Measurements from ENCODE around the gene LARP1.

LARP1 gene

DNA sequence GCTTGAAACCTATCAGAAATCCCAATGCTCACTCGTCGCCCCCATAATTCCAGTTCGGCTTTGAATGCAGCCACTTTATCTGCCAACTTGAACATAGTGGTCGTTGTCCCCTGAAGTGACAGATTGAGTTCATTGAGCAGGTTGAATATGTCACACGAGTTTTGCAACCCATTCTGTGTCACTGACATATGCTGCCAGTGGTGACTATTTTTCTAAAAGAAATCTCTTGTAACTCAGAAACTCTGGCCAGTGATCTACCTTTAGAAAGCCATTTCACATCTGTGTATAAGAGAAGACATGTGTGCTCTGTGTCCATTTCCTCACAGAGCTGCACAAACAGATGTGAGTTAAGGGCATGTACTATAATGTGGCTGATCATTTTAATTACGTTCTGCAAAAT is 47.0 kb upstream of the LARP1 start:
- TF ChIP-seq, protein P1, sequence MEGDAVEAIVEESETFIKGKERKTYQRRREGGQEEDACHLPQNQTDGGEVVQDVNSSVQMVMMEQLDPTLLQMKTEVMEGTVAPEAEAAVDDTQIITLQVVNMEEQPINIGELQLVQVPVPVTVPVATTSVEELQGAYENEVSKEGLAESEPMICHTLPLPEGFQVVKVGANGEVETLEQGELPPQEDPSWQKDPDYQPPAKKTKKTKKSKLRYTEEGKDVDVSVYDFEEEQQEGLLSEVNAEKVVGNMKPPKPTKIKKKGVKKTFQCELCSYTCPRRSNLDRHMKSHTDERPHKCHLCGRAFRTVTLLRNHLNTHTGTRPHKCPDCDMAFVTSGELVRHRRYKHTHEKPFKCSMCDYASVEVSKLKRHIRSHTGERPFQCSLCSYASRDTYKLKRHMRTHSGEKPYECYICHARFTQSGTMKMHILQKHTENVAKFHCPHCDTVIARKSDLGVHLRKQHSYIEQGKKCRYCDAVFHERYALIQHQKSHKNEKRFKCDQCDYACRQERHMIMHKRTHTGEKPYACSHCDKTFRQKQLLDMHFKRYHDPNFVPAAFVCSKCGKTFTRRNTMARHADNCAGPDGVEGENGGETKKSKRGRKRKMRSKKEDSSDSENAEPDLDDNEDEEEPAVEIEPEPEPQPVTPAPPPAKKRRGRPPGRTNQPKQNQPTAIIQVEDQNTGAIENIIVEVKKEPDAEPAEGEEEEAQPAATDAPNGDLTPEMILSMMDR (IDR thresholded peaks at IDR 0.05; ENCODE audit: low read depth, low read length, poor library complexity, severe bottlenecking): no peak
- TF ChIP-seq EZH2phosphoT487 (IDR thresholded peaks at IDR 0.05; ENCODE audit: borderline replicate concordance, low read length): no peak
- H3K27me3 ChIP-seq (ENCODE audit: control insufficient read depth, low read length): peaks cover 1% of the 10 kb centered on the region; the same call in 1 of the 2 replicates
- no peak overlapping the region for H3K4me2 ChIP-seq (ENCODE audit: low read length)
- no peak overlapping the region for H3K4me3 ChIP-seq (ENCODE audit: low read length)
- H3K27ac ChIP-seq (ENCODE audit: low read depth, low read length): no peak overlapping the region
- no peaks in the 10 kb centered on the region for H4K20me1 ChIP-seq (ENCODE audit: control insufficient read depth, insufficient read depth, low read depth, low read length)
- no peaks in the 10 kb centered on the region for H3K4me1 ChIP-seq (ENCODE audit: control insufficient read depth, low read length)
- H3K36me3 ChIP-seq (ENCODE audit: control insufficient read depth, low read length): no peaks in the 10 kb centered on the region
- no peaks in the 10 kb centered on the region for H3K9me2 ChIP-seq (replicated peaks; ENCODE audit: control insufficient read depth, low read length)
- H3F3A ChIP-seq (ENCODE audit: control insufficient read depth, insufficient read depth): no peaks in the 10 kb centered on the region
- no peaks in the 10 kb centered on the region for H3K79me2 ChIP-seq (ENCODE audit: control insufficient read depth, low read length)
- no peaks in the 10 kb centered on the region for H3K9me3 ChIP-seq (ENCODE audit: control insufficient read depth, insufficient read depth, low read length)

DNA sequence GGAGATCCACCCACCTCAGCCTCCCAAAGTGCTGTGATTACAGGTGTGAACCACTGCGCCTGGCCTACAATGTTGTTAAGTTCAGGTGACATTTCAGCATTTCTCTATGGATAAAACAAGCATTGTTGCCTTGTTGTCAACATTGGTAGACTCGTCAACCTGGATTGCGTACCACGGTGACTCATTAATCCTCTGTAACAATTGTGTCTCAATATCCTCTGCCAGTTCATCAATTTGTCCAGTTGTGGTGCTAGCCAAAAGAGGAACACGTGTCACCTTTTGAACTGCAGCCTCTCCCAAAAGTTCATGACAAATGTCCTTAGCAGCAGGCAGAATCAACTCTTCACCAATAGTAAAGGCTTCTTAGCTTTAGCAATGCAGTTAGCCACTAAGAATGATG is 46.3 kb upstream of the LARP1 start:
- Histone ChIP-seq H3K4me3 (ENCODE audit: low read length) (no peak overlapping the region), H3K9me3 (ENCODE audit: control insufficient read depth, insufficient read depth, low read length) (no peaks in the 10 kb centered on the region), H3K4me2 (ENCODE audit: low read length) (no peak overlapping the region), H3K9me2 (replicated peaks; ENCODE audit: control insufficient read depth, low read length) (no peaks in the 10 kb centered on the region), H3F3A (ENCODE audit: control insufficient read depth, insufficient read depth) (no peaks in the 10 kb centered on the region), H4K20me1 (ENCODE audit: control insufficient read depth, insufficient read depth, low read depth, low read length) (no peaks in the 10 kb centered on the region), H3K27ac (ENCODE audit: low read depth, low read length) (no peak overlapping the region), H3K27me3 (ENCODE audit: control insufficient read depth, low read length) (peaks cover 5% of the 10 kb centered on the region; the same call in 1 of the 2 replicates), H3K79me2 (ENCODE audit: control insufficient read depth, low read length) (no peaks in the 10 kb centered on the region), H3K4me1 (ENCODE audit: control insufficient read depth, low read length) (no peaks in the 10 kb centered on the region), H3K36me3 (ENCODE audit: control insufficient read depth, low read length) (no peaks in the 10 kb centered on the region)
- no peak for TF ChIP-seq EZH2phosphoT487 (IDR thresholded peaks at IDR 0.05; ENCODE audit: borderline replicate concordance, low read length)
- TF ChIP-seq, protein P1 (IDR thresholded peaks at IDR 0.05; ENCODE audit: low read depth, low read length, poor library complexity, severe bottlenecking): no peak

DNA sequence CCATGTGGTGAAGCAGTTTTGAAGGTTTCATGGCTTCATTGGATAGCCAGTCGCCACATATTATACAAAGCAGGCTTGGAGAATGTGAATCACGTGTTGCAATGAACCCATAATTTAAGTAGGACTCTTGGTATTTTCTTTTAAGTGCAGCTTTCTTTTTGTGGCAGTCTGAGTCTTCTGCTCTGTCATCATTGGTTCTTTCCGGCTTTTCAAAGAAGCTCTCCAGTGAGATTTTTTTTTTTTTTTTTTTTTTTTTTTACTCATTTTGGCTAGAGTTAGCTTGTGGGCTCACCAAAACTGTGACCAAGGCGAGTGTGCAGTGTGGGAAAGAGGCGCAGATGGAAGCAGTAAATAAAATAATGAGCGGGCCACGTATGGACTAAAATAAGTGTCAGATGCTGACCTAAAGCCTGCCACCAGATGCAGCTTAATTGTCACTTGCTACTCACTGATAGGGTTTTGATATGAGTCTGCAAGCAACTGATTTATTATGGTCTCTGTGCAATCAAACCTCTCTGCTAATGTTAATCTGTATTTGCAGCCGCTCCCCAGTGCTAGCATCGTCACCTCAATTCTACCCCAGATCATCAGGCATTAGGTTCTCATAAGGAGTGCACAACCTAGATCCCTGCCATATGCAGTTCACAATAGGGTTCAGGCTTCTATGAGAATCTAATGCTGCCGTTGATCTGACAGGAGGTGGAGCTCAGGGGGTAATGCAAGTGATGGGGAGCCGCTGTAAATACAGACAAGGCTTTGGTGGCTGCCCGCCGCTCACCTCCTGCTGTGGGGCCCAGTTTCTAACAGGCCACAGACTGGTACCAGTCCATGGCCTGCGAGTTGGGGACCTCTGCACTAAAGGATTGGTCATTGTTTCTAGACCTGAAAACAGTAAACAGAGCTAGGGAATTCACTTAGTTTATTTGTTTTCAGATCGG is 45.5 kb upstream of the LARP1 start:
- H3K4me2 ChIP-seq (ENCODE audit: low read length): no peak overlapping the region
- no peaks in the 10 kb centered on the region for H3K36me3 ChIP-seq (ENCODE audit: control insufficient read depth, low read length)
- H3K9me3 ChIP-seq (ENCODE audit: control insufficient read depth, insufficient read depth, low read length): no peaks in the 10 kb centered on the region
- TF ChIP-seq, protein P1 (IDR thresholded peaks at IDR 0.05; ENCODE audit: low read depth, low read length, poor library complexity, severe bottlenecking): no peak
- TF ChIP-seq EZH2phosphoT487 (IDR thresholded peaks at IDR 0.05; ENCODE audit: borderline replicate concordance, low read length): no peak
- no peaks in the 10 kb centered on the region for H3F3A ChIP-seq (ENCODE audit: control insufficient read depth, insufficient read depth)
- no peaks in the 10 kb centered on the region for H3K9me2 ChIP-seq (replicated peaks; ENCODE audit: control insufficient read depth, low read length)
- H3K27me3 ChIP-seq (ENCODE audit: control insufficient read depth, low read length): peaks cover 7% of the 10 kb centered on the region; the same call in 1 of the 2 replicates
- H3K4me1 ChIP-seq (ENCODE audit: control insufficient read depth, low read length): no peaks in the 10 kb centered on the region
- H3K79me2 ChIP-seq (ENCODE audit: control insufficient read depth, low read length): no peaks in the 10 kb centered on the region
- H3K27ac ChIP-seq (ENCODE audit: low read depth, low read length): no peak overlapping the region
- no peaks in the 10 kb centered on the region for H4K20me1 ChIP-seq (ENCODE audit: control insufficient read depth, insufficient read depth, low read depth, low read length)
- no peak overlapping the region for H3K4me3 ChIP-seq (ENCODE audit: low read length)
